Esophagus squamous epithelium (tissue), 4 donors: ENCODE results near the gene SLC35A1.

Source experiments
- CTCF ChIP-seq, 6 experiments: fragments of 450-650 bp in 4 of 6; fragments of 200-600 bp in 2 of 6; sonication (generic) in 2 of 6; IDR thresholded peaks; one replicate each; pipeline ENCODE4 v1.5.1; 2016 to 2019; ENCODE audit warnings: antibody characterized with exemption in 6 of 6, mild to moderate bottlenecking in 4 of 6, moderate library complexity in 4 of 6
- POLR2A ChIP-seq, 4 donors: fragments of 450-650 bp; IDR thresholded peaks; one replicate each; pipeline ENCODE4 v1.6.1; 2017; ENCODE audit warnings: antibody characterized with exemption in 4 of 4, mild to moderate bottlenecking in 4 of 4, moderate library complexity in 3 of 4

GRCh38 chr6:87501809-87502572, 29.2 kb downstream of the SLC35A1 start:
- no peak for TF ChIP-seq CTCF (IDR thresholded peaks at IDR 0.05)
- no peak for TF ChIP-seq POLR2A (IDR thresholded peaks at IDR 0.05)
